HuH-7.5 (cell line): ENCODE measurements around the gene ZDHHC11.
"Not testable (repeated sequence)": the region's sequence is repeated elsewhere in the genome, so short reads cannot be mapped to it uniquely, and the experiment has no call there.

Source experiments
- DNase-seq: peaks from one replicate; pipeline ENCODE4 v3.0.0; 2011; ENCODE audit warnings: low spot score

ZDHHC11 gene

GRCh38 chr5:801472-801871 lies 49.3 kb downstream of the ZDHHC11 start:
- no peak for DNase-seq

GRCh38 chr5:801055-801454 lies 49.7 kb downstream of the ZDHHC11 start:
- not testable (repeated sequence) for DNase-seq

- DNase-seq, result not testable (repeated sequence)
Measured at GRCh38 chr5:798505-799138, 52.2 kb downstream of the ZDHHC11 start.

DNA sequence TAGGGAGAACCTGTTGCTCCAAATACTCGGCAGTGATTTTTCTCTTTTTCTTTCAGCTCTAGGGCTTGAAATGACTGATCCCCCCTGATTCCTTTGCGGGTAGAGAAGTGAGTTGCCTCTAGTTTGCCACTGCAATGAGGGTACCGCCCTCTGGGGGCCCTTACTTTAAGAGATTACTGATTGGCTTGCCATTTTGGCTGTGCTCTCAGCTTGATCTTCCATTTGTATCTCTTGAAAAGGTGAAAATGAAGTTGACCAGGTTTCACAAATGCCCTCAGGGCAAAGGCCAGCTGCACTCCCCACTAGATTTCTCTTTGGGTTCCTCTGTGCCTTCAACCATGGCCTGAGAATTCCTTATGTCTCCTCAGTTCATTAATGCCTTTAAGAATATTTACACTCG lies 52.8 kb downstream of the ZDHHC11 start:
- not testable (repeated sequence) for DNase-seq

GRCh38 chr5:795873-796272 lies 54.9 kb downstream of the ZDHHC11 start:
- not testable (repeated sequence) for DNase-seq

DNA sequence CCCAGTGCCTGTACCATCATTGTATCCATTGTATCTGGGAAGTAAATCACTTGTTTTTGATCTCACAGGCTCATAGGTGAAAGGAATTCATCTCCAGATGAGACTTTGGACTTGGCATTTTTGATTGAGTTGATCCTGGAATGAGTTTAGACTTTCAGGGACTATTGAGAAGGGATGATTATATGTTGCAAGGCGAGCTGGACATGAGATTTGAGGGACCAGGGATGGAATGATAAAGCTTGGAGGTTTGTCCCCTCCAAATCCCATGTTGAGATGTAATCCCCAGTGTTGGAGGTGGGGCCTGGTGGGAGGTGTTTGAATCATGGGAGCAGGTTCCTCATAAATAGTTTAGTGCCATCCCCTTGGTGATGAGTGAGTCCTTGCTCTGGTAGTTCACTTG lies 55.8 kb downstream of the ZDHHC11 start:
- not testable (repeated sequence) for DNase-seq

DNA sequence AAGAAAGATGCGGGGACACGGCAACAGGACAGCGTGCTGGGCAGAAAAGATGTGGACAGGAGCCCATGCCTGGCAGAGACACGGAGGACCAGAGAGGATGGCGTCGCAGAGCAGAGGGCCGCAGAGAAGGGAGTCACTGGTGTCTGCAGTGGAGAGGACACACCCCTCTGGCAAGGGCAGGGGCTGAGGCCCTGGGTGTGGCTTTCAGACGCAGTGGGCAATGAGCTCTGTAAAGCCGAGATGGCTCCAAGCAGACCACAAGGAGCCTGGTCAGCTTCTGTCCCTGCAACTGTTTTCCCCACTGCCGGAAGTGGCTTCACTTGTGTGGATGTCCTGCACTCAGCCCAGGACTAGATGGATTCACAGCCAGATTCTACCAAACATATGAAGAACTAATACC lies 62.1 kb downstream of the ZDHHC11 start:
- not testable (repeated sequence) for DNase-seq

DNA sequence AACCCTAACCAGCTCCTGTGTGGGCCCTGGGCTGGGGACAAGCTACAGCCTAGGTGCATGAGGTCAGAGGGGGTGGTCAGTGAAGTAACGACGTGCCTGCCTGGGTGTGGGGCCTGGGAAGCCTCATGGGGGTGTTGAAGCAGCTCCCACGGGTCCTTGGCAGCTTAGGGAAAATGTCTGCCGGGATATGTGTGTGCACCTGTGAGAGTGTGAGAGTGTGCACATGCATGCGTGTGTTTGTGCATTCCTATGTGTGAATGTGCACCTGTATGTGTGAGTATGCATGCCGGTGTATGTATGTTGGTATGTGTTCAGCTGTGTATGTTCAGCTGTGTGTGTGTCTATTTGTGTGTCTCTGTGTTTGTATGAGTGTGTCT lies 62.9 kb downstream of the ZDHHC11 start:
- not testable (repeated sequence) for DNase-seq

DNA sequence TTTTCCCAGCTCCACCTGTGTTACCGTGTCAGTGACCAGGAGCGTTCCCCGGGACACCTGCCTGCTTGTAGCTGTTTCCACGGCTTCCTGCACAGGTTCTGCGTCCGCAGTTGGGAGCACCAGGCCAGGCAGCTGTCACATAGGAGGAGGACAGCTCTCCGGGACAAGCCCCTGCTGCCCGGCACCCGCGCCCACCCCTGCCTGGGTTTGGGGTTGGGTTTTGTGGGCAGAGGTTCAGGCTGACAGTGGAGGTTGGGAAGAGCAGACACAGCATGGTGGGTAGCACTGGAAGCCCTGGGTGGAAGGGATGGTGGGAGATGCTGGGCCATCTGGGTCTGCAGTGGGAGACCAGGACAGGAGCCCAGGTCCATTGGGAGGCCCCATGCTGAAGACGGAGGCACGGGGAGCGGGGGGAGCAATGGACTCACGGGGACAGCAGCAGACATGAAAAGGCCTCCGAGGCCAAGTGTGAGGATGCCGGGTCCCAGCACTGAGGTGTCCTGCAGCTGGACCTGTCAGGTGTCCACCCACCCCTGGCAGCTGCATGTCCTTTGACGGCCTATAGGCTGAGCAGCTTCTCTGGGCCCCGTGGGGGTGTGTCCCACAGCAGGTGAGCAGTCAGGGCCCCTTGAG lies 63.4 kb downstream of the ZDHHC11 start:
- DNase-seq, result not testable (repeated sequence)

GRCh38 chr5:785181-785705 lies 65.5 kb downstream of the ZDHHC11 start:
- not testable (repeated sequence) for DNase-seq

GRCh38 chr5:784428-785177 lies 66.2 kb downstream of the ZDHHC11 start, which contains the start of gene ZDHHC11B:
TSS of gene ZDHHC11B (minus strand) at chr5:784729. CDS start at chr5:766919, 17,810 bp downstream.
- DNase-seq, result peak; percentile 82

- not testable (repeated sequence) for DNase-seq
Measured at GRCh38 chr5:783881-784427, 66.8 kb downstream of the ZDHHC11 start.

- not testable (repeated sequence) for DNase-seq
Measured at GRCh38 chr5:783049-783802, 67.6 kb downstream of the ZDHHC11 start.

GRCh38 chr5:782356-782755 lies 68.4 kb downstream of the ZDHHC11 start:
- not testable (repeated sequence) for DNase-seq

DNA sequence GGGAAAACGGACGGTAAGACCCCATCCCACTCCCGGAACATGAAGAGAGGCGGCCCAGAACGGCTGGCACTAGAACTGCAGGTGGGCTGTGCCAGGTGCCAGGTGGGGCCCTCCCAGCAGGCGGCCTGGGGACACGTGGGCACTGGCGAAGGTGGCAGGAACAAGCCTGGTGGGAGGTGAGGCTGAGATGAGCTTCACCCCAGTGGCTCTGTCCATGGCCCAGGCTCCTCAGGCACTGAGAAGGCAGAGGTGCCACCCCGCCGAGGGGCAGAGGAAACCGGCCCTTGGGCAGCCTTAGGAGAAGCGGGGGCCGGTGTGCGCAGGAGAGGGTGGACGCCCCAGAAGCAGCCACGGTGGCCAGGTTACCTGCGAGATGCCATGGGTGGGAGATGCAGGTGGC lies 70.2 kb downstream of the ZDHHC11 start:
- not testable (repeated sequence) for DNase-seq

DNA sequence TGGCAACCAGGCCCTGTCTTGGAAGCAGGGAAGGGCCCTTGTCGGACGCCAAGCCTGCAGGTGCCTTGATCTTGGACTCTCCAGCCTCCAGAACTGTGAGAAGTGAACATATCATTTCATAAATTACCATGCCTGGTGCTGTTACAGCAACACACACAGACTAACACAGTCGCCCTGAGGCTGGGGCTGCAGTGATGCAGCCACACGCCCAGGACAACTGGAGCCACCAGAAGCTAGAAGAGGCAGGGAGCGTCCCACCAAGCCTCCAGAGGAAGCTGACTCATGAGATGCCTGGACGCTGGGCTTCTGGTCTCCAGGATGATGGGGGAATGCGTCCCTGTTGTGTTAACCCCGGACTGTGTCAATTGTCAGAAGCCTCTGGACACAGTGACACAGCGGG lies 71.8 kb downstream of the ZDHHC11 start:
- DNase-seq, result not testable (repeated sequence)

- DNase-seq, result not testable (repeated sequence)
Measured at GRCh38 chr5:778421-778820, 72.4 kb downstream of the ZDHHC11 start.

DNA sequence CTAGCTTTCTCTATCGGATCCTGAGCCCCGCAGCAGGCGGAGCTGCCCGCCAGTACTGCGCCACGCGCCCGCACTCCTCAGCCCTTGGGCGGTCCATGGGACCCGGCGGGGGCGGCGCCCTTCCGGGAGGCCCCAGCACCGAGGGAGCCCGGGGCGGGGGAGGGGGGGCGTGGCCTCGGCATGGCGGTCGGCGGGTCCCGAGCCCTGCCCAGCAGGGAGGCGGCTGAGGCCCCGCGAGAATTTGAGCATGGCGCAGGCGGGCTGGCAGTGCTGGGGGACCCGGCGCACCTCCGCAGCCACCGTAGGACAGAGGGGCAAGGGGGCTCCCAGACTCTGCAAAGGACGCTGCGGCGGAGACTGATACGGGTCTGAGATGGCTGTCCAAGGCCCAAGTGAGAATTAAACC lies 73.0 kb downstream of the ZDHHC11 start:
- no peak for DNase-seq

DNA sequence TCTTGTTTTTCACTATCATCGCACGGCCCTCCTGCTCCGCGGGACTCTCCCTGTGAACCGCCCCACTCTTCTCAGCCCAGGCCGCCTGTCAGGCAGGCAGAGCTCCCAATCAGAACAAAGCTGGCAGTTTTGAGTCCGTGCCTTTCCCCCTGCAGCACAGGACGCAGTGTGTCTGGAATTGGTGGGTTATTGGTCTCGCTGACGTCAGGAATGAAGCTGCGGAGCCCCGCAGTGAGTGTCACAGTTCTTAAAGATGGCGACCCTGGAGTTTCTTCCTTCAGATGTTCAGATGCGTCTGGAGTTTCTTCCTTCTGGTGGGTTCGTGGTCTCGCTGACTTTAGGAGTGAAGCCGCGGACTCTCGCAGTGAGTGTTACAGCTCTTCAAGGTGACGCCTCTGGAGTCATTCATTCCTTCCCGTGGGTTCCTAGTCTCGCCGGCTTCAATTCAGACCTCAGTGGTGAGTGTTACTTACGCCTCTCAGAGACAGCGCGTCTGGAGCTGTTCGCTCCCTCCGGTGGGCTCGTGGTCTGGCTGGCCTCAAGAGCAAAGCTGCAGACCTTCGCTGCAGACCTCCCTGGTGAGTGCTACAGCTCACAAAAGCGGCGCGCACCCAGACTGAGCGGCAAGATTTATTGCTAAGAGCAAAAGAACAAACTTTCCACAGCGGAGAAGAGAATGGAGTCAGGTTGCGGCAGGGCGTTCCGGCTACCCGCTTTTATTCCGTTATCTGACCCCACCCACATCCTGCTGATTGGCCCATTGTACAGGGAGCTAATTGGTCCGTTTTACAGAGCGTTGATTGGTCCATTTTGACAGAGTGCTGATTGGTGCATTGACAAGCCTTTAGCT lies 73.7 kb downstream of the ZDHHC11 start:
- DNase-seq, result no peak

GRCh38 chr5:775961-776861 lies 74.6 kb downstream of the ZDHHC11 start:
- peak; percentile 3 for DNase-seq
